NCI-H1048 (cell line): ENCODE results near the gene PCDH7.

Source experiments
- DNase-seq: peaks from one replicate; lab custom pipeline; 2025; lab: John Stamatoyannopoulos, UW

The PCDH7 gene

DNA sequence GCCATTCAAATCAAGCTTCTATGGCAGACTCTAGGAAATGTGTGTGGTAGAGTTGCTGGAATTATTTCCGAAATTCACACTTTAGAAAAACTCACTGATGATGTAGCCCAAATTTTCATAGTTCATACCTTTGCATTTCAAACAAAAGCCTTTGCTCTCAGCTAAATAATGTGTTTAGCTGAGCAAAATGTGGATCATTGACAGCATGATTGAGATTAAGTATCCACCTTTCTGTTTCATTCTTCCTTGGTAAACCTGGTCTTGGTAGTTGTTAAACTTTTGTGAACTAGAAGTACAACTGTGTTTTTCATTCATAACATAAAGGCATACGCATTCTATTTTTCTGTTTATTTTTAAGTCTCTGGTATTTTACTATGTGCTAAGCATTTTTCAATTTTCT is 7.2 kb downstream of the PCDH7 start:
- DNase-seq, result no peak

DNA sequence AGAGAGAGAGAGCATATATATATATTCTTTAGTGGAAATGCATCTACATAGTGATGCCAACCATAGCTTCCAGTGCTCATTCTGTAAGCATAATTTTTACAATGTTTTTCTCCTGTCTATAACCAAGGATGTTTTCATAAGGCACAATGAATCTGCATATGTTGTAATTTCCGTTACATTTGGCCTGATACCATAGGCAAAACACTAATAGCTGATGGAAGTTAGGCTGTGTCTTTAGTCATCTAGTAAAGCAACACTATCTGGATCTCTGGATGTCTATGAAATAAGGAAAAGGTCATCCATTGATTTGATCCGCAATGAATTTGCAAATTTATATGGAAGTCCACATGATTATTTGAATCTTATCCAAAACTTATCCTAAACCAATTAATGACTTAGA is 8.1 kb downstream of the PCDH7 start:
- DNase-seq, result no peak

DNA sequence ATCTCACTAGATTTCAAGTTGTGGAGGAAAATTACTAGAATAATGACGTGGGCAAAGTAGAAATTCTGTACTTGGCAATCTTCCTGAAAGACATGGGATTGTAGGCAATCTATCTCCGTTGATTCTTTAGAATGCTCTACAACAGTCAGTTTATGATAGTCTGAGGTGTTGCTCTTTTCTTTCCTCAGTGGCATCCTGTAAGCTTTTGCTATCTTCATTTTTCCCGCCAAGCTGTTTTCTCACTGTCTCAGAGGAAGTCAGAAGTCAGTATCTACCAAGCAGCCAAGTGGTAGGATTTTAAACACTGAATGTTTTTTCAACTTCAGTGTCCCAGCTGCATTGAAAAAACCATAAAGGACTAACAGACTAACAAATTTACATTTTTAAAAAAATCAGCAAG is 23.7 kb downstream of the PCDH7 start:
- DNase-seq, result no peak

DNA sequence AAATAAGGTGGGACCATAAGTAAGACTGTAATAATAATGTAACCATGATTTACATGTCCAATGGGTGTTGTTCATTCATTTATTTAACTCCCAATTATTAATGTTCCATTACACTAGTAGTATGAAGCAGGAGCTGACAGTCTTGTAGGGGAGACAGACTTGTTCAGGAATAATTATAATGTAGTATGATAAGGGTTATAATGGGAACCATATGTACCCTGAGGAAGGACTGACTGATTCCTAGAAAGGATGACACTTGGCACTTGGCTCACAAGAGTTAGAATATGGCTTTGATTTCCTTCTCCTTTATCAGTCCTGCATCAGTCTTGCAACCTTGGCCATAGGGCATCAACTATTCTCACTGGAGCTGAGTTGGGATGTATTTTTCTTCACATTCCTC is 24.2 kb downstream of the PCDH7 start:
- no peak for DNase-seq

DNA sequence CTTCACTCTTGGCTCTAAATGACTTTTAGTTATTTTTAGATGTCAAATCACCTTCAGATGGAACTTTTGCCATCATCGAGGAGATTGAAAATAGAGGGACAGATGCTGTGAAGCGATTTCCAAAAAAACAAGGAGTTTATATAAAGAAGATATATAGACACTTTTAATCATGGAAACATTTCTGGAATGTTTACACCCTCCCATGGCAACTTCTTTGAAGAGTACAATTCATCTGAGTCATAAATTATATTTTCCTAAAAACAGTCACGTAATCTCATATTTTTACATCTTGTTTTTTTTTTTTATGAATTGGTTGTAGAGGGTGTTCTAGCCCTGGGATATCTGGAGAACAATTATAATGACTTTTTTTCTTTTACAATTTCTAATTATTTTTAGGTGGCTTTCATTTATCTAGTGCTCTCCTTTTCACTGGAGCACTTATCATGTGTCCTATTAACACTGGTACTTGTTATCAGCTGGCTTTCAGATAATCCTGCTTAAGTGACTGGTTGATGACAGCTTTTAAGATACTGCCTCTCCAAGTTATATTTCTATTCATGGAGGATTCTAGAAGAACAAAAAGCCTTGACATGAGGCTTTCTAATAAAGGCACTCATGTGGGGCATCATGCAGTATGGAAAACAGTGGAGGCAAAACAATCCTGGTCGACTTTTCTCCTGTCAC is 24.9 kb downstream of the PCDH7 start:
- no peak for DNase-seq

DNA sequence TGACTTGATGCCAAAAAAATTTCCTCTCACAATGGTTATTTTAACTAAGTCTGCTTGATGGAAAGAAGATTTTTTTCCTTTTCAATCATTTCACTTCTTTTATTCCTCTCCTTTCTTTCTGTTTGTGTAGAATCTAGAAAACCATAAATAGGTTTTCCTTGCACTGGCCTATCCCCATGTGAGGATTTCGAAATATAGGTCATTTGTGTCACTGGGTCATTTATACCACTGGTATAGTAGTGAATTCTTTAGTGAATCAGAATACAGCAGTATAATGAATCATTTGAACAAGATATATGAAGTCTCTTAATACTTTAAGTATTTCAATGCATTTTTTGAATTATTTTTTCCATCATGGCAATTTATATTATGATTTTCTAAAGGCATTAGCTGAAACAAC is 26.6 kb downstream of the PCDH7 start:
- no peak for DNase-seq

DNA sequence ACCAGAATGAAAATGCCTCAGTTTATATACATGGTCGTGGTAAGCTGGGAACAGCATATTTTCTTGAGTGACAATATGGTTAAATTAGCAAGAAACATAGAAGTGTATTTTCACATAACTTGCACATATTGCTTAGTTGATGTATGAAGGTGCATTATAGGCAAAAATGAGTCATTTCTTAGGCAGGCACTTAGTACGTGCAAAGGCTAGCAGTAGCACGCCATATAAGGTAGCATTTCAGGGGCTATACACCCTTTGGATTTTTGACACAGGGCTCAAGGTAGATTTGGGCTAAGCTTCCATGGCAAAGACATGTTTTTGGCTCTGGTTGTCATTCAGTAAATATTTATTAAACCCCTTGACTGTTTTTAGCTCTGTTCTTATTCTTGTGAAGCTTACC is 33.1 kb downstream of the PCDH7 start:
- no peak for DNase-seq

DNA sequence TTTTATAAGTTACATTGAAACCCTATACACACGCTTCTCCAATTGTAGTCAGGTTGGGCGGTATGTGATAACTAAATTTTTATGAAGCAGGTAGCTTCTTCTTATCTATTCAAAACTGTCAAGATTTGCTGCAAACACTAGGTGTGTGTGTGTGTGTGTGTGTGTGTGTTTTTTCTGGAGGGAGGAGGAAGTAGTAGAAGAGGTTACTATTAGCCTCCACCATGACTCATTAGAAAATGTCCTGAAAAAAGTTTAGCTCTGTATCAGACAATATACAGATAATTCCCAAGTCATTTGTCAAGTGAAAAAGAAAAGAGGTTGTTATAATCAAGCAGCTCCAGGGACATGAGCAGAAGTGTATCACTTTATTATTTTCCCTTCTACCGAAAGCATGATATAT is 33.9 kb downstream of the PCDH7 start:
- no peak for DNase-seq

DNA sequence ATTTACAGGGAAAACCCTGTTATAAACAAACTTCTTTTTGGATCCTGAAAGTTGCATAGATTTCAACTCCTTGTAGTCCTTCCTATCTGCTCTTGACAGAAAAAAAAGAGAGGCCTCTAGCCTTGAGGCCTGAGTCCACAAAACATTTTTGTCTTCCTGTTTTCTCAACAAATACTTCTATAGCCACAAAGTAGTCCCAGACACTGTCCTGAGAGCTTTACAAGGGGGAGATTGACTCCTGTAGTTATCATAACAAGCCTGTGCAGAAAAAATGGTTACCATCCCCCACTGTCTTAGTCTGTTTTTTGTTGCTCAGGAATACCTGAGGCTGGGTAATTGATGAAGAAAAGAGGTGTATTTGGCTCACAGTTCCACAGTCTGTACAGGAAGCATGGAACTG is 35.2 kb downstream of the PCDH7 start:
- no peak for DNase-seq

DNA sequence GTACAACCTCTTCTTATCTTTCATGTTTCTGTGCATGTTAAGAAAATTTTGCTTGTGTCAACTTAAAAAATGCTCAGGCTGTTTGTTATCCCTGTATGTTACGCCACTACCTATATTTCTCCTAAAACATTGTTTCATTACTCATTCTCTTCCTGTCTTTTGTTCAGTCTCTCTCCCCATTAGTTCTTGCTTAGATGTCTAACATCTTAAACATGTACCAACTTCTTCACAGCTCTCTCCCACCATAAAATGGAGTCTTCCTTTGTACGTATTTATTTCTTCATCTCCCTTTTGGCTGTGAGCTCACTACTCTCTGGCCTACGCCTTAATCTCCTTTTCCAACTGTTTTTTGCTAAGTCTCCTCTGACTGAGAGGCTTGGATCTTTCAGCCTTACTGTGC is 36.4 kb downstream of the PCDH7 start:
- DNase-seq, result no peak

DNA sequence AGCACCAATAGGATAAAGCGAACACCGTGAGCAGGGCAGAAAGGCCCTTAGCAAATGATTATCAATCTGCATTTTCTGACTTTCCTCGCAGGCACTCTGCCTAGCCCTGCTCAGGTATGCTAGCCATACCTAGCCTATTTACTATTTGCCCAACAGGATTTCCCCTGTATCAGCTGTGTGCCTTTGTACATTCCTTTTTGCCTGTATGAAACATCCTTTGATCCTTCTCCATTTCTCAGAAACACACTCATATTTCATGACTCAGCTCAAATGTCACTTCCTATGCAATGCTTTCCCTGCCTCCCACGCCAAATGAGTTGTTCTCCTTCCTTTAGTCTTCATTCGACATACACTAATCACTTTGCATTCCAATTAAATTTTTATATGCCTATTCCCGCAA is 37.2 kb downstream of the PCDH7 start:
- no peak for DNase-seq

DNA sequence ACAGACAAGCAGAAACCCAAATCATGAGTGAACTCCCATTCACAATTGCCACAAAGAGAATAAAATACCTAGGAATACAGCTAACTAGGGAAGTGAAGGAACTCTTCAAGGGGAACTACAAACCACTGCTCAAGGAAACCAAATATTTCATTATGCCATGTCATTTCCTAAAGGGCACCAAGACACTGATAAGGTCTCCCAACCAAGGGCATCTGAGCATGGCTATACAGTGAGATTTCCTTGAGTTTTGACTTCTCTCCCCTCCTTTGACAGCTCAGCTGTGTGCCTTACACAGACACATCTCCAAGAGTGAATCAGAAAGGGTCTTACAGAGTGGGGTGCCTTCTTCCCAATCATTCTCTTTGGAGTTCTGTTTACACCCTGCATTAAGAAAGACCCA is 40.4 kb downstream of the PCDH7 start:
- no peak for DNase-seq

DNA sequence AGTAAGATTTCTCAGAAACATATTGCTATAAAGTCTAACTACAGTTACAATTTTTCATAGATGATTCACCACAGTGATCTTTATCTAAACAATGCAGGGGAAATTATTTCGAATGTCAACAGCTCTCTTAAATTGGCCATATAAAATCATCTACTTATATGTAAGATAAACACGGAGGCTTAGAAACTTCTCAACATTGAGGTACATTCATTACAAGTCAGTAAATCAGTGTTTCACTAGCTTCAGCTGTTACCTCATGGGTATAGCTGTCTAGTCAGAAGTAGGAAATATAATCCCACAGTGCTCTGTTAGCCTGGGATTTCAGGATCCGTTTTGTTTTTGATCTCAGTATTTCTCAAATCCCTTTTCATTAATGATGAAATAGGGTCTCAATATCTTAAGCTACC is 43.2 kb downstream of the PCDH7 start:
- no peak for DNase-seq

DNA sequence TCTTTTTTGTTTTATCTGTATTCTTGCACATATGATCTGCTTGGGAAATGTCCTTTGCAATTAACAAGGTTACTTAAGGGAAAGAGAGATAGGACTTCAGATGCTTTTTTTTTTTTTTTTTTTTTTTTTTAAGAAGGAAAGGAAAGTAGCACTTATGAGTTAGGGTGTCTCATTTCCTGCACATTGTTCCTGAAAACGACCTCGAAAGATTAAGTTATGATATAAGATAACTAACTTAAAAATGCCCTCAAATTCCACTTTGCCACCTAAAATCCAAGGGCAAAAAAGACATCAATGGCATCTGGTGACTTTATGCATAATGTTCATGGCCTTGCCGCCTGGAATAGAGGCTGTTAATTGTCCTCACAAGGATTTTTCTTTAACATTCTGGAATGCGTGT is 44.9 kb downstream of the PCDH7 start:
- DNase-seq, result no peak

DNA sequence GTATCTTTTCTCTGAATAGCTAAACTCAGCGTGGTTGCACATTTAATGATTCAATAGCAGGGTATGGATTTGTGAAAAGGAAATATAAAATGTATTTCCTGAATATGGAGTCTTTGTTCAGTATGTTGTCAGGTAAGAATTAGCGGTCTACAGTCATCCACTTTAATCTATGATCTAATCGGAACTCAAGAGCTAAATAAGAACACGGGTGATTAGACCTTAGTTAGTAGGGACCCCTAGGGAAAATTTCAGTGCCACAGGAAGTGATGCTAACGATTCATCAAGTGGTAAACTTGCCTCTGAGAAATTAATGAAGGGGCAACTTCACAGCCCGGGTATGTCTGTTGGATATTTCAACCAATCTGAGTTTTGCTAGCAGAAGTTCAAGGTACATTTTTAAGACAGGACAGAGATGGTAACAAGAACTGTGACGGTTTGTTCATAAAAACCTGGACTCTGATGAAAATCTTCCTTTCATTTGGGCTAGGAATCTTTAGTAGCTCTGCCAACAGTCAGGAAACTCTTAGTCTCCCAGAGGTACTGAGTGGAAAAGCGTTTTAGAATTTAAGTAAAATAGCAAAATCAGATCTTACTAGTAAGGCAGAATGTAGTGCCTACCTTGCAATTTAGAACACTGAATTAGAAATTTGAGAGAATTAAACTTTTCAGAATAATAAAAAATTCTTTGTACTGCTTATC is 47.1 kb downstream of the PCDH7 start:
- no peak for DNase-seq

DNA sequence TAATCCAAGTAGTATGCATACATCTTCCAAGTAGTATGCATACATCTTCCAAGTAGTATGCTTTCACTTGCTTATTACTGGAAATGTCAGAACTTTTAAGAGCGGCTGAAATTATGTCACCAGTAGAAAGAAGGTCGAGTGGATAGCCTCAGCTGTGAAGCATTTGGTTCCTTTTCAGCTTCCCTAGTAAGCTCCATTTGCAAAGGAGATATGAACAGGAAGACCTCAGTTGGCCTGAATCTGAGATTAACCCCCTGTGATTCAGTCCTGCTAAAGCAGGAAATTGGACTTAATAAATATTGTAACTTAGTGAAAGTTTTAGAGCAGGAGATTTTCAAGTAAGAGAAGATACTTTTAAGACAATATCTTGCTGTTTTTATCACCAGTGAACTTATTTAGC is 48.1 kb downstream of the PCDH7 start:
- no peak for DNase-seq

DNA sequence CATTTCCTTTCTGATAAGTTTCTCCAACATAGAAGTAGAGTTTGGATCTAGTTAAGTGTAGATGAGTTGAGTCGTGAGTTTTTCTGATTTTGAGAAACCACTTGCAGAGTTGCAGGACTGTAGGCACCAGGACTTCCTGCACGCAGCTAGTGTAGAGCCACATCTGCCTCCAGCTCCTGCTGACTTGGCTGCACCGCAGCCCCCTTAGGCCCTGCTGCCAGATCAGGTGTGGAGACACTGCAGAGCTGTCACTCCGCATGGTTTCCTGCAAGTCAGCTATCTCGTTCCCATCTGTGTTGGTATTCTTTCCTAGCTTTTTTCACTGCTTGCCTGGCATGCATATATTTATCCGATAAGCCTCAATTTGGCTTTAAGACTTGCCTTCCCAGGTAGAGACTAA is 48.9 kb downstream of the PCDH7 start:
- DNase-seq, result no peak

DNA sequence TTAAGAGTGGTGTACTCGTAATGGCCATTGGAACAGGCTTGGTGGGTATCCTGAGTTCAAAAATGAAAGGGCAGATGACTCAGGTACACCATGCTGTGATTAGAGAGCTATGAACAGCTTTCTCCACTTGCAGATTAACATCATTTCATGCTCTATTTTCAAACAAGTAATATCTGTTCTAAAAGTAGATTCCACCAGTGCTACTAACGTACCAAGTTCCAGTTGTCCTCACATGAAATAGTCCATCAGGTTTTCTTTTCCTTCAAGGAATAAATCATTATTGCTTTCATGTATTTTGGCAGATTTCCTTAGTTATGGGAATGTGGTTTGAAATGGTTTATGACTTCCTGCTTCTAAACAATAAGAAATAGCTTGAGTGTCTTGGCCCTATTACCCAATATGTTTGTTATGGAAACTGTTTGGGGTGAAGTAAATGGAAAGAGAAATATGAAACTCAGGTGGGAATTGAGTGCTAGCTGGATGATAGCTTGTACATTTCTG is 49.9 kb downstream of the PCDH7 start:
- no peak for DNase-seq

DNA sequence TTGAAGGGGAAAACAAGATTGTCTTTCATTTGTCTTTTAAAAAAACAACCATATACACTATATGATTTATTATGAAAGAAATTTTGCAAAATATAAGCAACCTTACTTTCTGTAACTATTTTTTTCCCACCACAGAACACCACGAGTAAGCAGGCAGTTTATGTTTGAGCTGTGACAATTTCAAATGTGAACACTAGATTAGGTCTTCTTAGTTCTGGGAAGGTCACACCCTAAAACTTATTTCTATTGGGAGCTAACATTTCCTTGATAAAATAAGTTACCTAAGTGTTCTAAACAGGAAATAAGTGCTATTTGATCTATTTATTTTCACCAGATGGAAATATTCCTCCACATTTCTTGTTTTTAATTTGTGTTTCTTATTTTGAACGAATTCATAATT is 50.6 kb downstream of the PCDH7 start:
- no peak for DNase-seq

DNA sequence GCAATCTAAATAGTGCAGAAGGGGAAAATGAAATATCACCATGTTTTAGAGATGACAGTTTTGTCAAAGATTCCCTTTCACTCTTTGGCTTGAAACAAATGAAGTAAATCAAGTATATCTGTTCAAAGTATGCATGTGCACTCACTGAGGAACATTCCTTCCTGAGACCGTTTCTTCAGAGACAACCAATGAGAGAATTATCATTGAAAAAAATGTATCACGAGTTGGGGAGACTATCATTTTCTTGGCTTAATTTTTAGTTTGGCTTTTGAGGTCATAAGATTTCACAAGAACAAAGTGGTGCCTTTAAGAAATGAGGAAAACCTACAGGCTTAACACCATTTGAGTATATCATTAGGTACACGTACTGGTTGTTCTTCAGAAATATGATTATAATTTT is 56.3 kb downstream of the PCDH7 start:
- no peak for DNase-seq

DNA sequence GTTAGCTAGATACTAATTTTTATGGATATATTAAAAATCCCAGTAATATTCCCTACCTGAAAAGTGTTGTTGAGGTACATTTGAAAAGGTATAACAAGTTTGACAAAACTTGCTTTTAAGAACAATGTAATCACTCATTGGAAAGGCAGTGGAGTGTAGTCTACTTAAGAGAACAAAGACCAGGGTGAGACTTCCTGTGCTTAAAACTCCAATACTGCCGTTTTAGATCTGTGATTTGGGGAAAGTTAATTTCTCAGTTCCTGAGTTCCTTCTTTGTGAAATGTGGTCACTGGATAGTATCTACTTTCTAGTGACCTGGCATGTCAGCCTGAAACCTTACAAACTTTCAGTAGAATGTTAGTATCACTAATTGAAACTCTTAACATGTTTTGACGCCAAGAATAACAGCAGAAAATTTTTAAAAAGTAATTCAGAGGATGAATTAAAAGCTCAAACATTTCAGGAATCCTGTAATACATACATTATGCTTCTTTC is 56.8 kb downstream of the PCDH7 start:
- DNase-seq, result no peak
